Endometrium (tissue), 2 donors: ENCODE results near the gene LAMA5.

Experiments
- FAIRE-seq: peaks from 2 replicates; lab custom pipeline; 2012; peaks lifted over from hg19 to GRCh38; lab: Jason Lieb, UNC
- donor health status: control.
- donor health status: control.

Gene LAMA5

DNA sequence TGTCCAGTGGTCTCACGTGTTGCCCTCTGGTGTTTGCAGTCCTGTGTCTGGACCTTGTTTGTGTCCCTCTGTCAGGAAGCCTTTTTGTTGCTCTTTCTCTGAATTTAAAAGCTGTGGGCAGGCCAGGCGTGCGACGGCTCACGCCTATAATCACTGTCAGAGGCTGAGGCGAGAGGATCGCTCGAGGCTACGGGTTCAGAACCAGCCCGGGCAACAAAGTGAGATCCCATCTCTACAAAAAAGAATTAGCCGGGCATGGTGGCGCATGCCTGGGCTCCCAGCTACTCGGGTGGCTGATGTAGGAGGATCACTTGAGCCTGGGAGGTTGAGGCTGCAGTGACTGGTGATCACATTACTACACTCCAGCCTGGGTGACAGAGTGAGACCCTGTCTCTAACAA, 100.3 kb downstream of the LAMA5 start:
- FAIRE-seq, result no peak

DNA sequence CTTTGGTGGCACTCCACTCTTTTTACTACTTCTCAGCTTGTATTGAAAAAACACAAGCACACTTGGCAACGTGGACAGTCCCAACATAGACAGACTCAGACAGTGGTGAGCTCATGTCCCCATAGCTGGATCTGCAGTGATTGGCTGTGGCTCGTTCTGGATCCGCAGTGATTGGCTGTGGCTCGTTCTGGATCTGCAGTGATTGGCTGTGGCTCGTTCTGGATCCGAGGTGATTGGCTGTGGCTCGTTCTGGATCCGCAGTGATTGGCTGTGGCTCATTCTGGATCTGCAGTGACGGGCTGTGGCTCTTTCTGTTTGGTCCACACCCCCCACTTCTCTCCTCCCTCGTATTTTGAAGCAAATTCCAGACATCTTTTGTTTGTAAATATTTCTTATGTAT, 100.8 kb downstream of the LAMA5 start:
- no peak for FAIRE-seq

DNA sequence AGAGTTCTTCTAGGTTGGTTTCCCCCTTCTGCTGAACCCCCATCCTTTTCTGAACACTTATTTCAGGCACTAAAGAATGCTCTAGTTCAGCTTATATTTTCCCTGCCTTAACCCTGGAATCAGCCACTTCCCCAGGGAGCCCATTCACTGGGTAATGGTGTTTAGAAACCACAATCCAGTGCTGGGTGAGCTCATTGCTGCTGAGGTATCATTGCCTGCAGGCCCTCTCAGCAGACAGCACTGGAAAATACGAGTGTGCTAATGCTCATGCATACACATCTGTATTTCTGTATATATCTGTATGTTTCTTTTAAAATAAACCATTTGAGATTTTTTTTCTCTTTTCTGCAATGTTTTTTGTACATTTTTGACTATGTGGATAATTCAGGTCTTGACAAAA, 101.7 kb downstream of the LAMA5 start:
- no peak for FAIRE-seq

DNA sequence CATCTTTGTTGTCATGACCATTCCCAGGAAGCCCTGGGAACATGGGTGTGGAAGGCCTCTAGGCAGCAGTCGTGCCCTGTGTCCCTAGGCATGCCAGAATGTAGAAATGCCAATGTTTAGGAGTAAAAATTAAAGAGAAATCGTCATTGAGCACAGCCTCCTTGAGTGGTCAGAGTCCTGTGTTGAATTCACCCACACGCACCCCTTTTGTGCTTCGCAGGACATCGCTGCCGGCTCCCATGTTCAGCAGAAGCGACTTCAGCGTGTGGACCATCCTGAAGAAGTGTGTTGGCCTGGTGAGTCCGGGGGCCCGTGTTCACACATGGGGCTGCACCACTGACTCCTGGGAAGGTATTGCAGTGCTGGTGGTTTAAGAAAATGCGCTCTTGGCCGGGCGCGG, 103.7 kb downstream of the LAMA5 start:
- no peak for FAIRE-seq

DNA sequence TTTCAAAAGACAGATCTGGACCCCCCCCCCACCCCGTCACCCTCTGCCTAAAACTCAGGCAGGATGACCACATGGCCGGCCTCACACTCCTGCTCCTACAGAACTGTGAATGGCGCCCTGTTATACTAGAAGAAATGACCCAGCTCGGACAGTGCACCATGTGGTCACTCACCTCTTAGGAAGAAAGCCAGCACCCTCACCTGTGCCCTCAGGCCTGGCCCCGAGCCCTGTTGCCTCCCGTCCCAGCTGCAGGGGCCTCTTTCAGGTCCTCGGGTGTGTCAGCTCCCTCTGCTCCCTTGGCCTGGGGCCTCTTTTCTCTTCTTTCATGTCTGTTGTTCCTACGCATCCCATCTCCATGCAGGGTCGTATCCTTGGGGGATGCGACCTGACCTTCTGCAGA, 105.0 kb downstream of the LAMA5 start:
- no peak for FAIRE-seq

DNA sequence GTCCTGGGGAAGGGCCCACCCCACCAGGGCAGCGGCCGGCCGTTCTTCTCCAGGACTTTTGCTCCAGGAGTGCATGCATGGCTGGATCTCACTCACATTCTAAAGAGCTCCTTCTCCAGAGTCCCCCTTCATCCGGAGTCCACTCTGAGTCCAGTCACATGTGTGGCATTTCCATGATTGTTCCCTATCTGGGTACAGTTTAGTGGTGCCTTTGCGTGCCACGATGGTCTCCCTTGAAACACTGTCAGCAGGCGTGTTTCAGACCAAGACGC, 107.9 kb downstream of the LAMA5 start:
- no peak for FAIRE-seq
